Measurements from ENCODE around the gene EMC9. TPM values are rescaled to one million over a fixed set of nuclear protein-coding genes. Genes with fewer than 3 reads are reported as not detected.

Gene EMC9
- total RNA-seq, 4 donors from 2014 or later: 8.3 to 25.5 (median 16.9) TPM

DNA sequence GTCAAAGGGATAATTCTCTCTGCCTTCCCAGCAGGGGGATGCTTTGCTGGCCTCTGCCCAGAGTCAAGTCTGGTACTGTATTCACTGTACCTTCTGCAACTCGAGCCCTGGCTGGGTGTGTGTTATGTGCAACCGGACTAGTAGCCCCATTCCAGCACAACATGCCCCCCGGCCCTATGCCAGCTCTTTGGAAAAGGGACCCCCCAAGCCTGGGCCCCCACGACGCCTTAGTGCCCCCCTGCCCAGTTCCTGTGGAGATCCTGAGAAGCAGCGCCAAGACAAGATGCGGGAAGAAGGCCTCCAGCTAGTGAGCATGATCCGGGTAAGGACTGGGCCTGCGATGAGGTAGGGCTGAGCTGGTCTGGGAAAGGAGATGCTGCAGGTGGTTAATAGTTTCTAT is 9.2 kb upstream of the EMC9 start:
- Histone ChIP-seq H3K36me3 (peaks cover 33 to 37% of the 10 kb centered on the region in 2 donors), H3K4me3 (replicated peaks in 1 of 3) (no peak overlapping the region), H3K27me3 (no peaks in the 10 kb centered on the region), H3K27ac (no peak overlapping the region), H3K9me3 (no peaks in the 10 kb centered on the region), H3K4me1 (peaks cover 13 to 15% of the 10 kb centered on the region in 2 donors)
- no peak for TF ChIP-seq POLR2A (IDR thresholded peaks at IDR 0.05)
- TF ChIP-seq, protein P1, sequence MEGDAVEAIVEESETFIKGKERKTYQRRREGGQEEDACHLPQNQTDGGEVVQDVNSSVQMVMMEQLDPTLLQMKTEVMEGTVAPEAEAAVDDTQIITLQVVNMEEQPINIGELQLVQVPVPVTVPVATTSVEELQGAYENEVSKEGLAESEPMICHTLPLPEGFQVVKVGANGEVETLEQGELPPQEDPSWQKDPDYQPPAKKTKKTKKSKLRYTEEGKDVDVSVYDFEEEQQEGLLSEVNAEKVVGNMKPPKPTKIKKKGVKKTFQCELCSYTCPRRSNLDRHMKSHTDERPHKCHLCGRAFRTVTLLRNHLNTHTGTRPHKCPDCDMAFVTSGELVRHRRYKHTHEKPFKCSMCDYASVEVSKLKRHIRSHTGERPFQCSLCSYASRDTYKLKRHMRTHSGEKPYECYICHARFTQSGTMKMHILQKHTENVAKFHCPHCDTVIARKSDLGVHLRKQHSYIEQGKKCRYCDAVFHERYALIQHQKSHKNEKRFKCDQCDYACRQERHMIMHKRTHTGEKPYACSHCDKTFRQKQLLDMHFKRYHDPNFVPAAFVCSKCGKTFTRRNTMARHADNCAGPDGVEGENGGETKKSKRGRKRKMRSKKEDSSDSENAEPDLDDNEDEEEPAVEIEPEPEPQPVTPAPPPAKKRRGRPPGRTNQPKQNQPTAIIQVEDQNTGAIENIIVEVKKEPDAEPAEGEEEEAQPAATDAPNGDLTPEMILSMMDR (IDR thresholded peaks at IDR 0.05): no peak
- intact Hi-C loops (cut with DNase I): no loop called here
- no peak for DNase-seq
- 96 to 97% methylated on average over 9 of the region's 9 CpGs for WGBS, 2 donors

DNA sequence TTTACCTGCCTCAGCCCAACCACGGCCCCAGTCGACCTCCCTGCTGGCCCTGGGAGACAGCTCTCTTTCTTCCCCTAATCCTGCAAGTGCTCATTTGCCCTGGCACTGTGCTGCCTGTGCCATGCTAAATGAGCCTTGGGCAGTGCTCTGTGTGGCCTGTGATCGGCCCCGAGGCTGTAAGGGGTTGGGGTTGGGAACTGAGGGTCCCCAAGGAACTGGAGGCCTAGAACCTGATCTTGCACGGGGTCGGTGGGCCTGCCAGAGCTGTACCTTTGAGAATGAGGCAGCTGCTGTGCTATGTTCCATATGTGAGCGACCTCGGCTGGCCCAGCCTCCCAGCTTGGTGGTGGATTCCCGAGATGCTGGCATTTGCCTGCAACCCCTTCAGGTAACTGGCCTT is 8.7 kb upstream of the EMC9 start:
- peaks cover 28 to 32% of the 10 kb centered on the region in 2 donors for H3K36me3 ChIP-seq
- WGBS, 2 donors: 86 to 98% methylated on average over 4 to 9 of the region's 9 CpGs
- intact Hi-C loops (cut with DNase I): no loop called here

DNA sequence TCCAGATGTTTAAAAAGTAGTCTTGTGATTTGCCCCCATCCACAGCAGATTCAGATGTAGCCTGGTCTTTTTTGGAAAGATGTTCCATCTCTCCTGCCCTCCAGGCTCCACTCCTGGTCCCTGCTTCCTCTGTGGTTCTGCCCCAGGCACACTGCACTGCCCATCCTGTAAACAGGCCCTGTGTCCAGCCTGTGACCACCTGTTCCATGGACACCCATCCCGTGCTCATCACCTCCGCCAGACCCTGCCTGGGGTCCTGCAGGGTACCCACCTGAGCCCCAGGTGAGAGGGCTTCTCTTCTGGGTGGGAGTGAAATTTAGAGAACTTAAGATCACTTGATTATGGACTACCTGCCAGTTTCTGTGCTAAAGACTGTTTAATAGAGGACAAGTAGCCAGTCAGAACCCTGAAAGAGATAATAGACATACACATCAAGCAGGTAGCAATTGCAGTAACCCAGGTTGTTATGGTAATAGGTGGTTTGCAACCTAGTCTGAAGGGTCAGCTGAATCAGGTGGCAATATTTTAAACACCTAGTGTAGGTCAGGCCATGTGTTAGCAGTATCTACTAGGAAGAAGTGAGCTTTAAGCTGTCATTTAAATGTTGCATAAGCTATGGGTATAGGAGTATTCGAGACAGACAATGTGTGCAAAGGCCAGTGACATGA is 8.0 kb upstream of the EMC9 start:
- peaks cover 17 to 18% of the 10 kb centered on the region in 2 donors for H3K4me1 ChIP-seq
- no peaks in the 10 kb centered on the region for H3K9me3 ChIP-seq
- no peak overlapping the region for H3K27ac ChIP-seq
- 96 to 98% methylated on average over 3 of the region's 3 CpGs for WGBS, 2 donors
- no peaks in the 10 kb centered on the region for H3K27me3 ChIP-seq
- DNase-seq: no peak
- TF ChIP-seq, protein P1 (IDR thresholded peaks at IDR 0.05): no peak
- no peak for TF ChIP-seq POLR2A (IDR thresholded peaks at IDR 0.05)
- intact Hi-C loops (cut with DNase I): no loop called here
- no peak overlapping the region for H3K4me3 ChIP-seq (replicated peaks in 1 of 3)
- peaks cover 26% of the 10 kb centered on the region in 2 donors for H3K36me3 ChIP-seq

More for the DNA sequence above, 8.7 kb upstream of the EMC9 start:
- Histone ChIP-seq H3K4me1 (peaks cover 17 to 18% of the 10 kb centered on the region in 2 donors), H3K4me3 (replicated peaks in 1 of 3) (no peak overlapping the region), H3K27ac (no peak overlapping the region), H3K9me3 (no peaks in the 10 kb centered on the region), H3K27me3 (no peaks in the 10 kb centered on the region)
- TF ChIP-seq, protein P1 (IDR thresholded peaks at IDR 0.05): no peak
- TF ChIP-seq POLR2A (IDR thresholded peaks at IDR 0.05): no peak
- no peak for DNase-seq

DNA sequence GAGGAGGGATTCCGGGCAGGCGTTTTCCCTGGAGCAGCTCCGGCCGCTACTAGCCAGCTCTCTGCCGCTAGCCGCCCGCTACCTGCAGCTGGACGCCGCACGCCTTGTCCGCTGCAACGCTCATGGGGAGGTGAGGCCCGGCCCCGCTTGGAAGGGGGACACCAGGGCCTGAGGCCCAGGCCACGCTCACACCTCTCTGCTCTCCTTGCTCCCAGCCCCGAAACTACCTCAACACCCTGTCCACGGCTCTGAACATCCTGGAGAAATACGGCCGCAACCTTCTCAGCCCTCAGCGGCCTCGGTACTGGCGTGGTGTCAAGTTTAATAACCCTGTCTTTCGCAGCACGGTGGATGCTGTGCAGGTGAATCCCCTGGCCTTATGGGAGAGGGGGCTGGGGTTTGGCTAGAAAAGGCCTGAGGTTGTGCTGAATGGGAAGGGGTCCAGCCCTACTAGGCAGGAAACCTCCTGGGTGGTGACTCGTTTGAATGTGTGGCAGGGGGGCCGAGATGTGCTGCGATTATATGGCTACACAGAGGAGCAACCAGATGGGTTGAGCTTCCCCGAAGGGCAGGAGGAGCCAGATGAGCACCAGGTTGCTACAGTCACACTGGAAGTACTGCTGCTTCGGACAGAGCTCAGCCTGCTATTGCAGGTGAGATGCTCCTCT is 6.5 kb upstream of the EMC9 start:
- no peaks in the 10 kb centered on the region for H3K27me3 ChIP-seq
- peaks cover 26% of the 10 kb centered on the region in 2 donors for H3K36me3 ChIP-seq
- peak overlapping the region in 2 of 3 donors; percentile 16 to 75 for H3K27ac ChIP-seq
- peak overlapping the region; percentile 38 to 83 (median 83) for H3K4me3 ChIP-seq (replicated peaks in 1 of 3)
- TF ChIP-seq, protein P1 (IDR thresholded peaks at IDR 0.05): no peak
- TF ChIP-seq POLR2A (IDR thresholded peaks at IDR 0.05): no peak
- intact Hi-C loops (cut with DNase I): no loop called here
- WGBS, 2 donors: 1 to 15% methylated on average over 15 of the region's 29 CpGs
- DNase-seq: no peak
- H3K9me3 ChIP-seq: no peaks in the 10 kb centered on the region
- H3K4me1 ChIP-seq: peaks cover 17 to 18% of the 10 kb centered on the region in 2 donors

All from thyroid gland (tissue), 4 donors.